H7 (cell line): ENCODE data around the gene MAP3K2. TPM values are rescaled to one million over a fixed set of nuclear protein-coding genes. Genes with fewer than 3 reads are reported as not detected.

Experiments used
- DNase-seq: peaks from one replicate; pipeline ENCODE4 v3.0.0; 2012
- H3K27me3 ChIP-seq: 2 replicates; pipeline ENCODE4 v1.6.0; 2011; ENCODE audit warnings: mild to moderate bottlenecking, low read length; ENCODE audit not compliant: control insufficient read depth, insufficient read depth
- H3K36me3 ChIP-seq: replicated peaks from 2 replicates; pipeline ENCODE4 v1.5.1; 2011; ENCODE audit warnings: low read length; ENCODE audit not compliant: control insufficient read depth, insufficient read depth
- H3K4me3 ChIP-seq: 2 replicates; pipeline ENCODE4 v1.5.1; 2011; ENCODE audit warnings: low read depth, mild to moderate bottlenecking, control low read depth, low read length, moderate library complexity; ENCODE audit not compliant: insufficient read depth
- total RNA-seq: library from RNA; depleted of rRNA; stranded (reverse); fragments of >200 nt; shearing (Covaris generic); gene quantifications from 2 replicates; pipeline ENCODE4 v1.2.3, GENCODE V29; 2014

The MAP3K2 gene
- total RNA-seq, 1 experiment from 2014 or later = 18.0 TPM

- Histone ChIP-seq H3K36me3 (no peaks in the 10 kb centered on the region), H3K4me3 (no peak overlapping the region), H3K27me3 (no peaks in the 10 kb centered on the region)
- DNase-seq = no peak
Observed at GRCh38 chr2:127343277-127343676, 44.5 kb downstream of the MAP3K2 start.

- H3K27me3 ChIP-seq = no peaks in the 10 kb centered on the region
- no peak overlapping the region for H3K4me3 ChIP-seq
- DNase-seq = no peak
- H3K36me3 ChIP-seq = no peaks in the 10 kb centered on the region
Observed at GRCh38 chr2:127342101-127342500, 45.7 kb downstream of the MAP3K2 start.

- no peak for DNase-seq
Observed at GRCh38 chr2:127332335-127332734, 55.4 kb downstream of the MAP3K2 start.

GRCh38 chr2:127330753-127331152, 57.0 kb downstream of the MAP3K2 start:
- no peaks in the 10 kb centered on the region; the same call in none of the 2 replicates for H3K36me3 ChIP-seq
- no peak overlapping the region for H3K4me3 ChIP-seq
- DNase-seq = no peak
- H3K27me3 ChIP-seq = no peaks in the 10 kb centered on the region

More at GRCh38 chr2:127332335-127332734, 55.4 kb downstream of the MAP3K2 start:
- Histone ChIP-seq H3K27me3 (no peaks in the 10 kb centered on the region), H3K36me3 (no peaks in the 10 kb centered on the region; the same call in none of the 2 replicates), H3K4me3 (no peak overlapping the region)

- Histone ChIP-seq H3K36me3 (peaks cover 3% of the 10 kb centered on the region), H3K4me3 (no peak overlapping the region), H3K27me3 (no peaks in the 10 kb centered on the region)
- no peak for DNase-seq
Observed at GRCh38 chr2:127326289-127326945, 61.4 kb downstream of the MAP3K2 start.

- no peak overlapping the region for H3K4me3 ChIP-seq
- peak; percentile 14 for DNase-seq
- H3K36me3 ChIP-seq = peaks cover 5% of the 10 kb centered on the region
- H3K27me3 ChIP-seq = no peaks in the 10 kb centered on the region
Observed at GRCh38 chr2:127324635-127325034, 63.1 kb downstream of the MAP3K2 start.

GRCh38 chr2:127321303-127321702, 66.5 kb downstream of the MAP3K2 start:
- DNase-seq = no peak
- Histone ChIP-seq H3K36me3 (peaks cover 7% of the 10 kb centered on the region), H3K4me3 (no peak overlapping the region), H3K27me3 (no peaks in the 10 kb centered on the region)

- Histone ChIP-seq H3K36me3 (peaks cover 7% of the 10 kb centered on the region), H3K27me3 (no peaks in the 10 kb centered on the region), H3K4me3 (no peak overlapping the region)
- DNase-seq = no peak
Observed at GRCh38 chr2:127320586-127321275, 67.0 kb downstream of the MAP3K2 start.

GRCh38 chr2:127320067-127320466, 67.7 kb downstream of the MAP3K2 start:
- DNase-seq = no peak
- Histone ChIP-seq H3K4me3 (no peak overlapping the region), H3K36me3 (peaks cover 7% of the 10 kb centered on the region), H3K27me3 (no peaks in the 10 kb centered on the region)

- Histone ChIP-seq H3K36me3 (peaks cover 3% of the 10 kb centered on the region), H3K27me3 (no peaks in the 10 kb centered on the region), H3K4me3 (no peak overlapping the region)
- DNase-seq = no peak
Observed at GRCh38 chr2:127314193-127314988, 73.4 kb downstream of the MAP3K2 start.

- DNase-seq = no peak
- Histone ChIP-seq H3K27me3 (no peaks in the 10 kb centered on the region), H3K36me3 (peaks cover 3% of the 10 kb centered on the region), H3K4me3 (no peak overlapping the region)
Observed at GRCh38 chr2:127313406-127313805, 74.4 kb downstream of the MAP3K2 start.

GRCh38 chr2:127310980-127311379, 76.8 kb downstream of the MAP3K2 start:
- Histone ChIP-seq H3K36me3 (peaks cover 4% of the 10 kb centered on the region), H3K4me3 (no peak overlapping the region), H3K27me3 (no peaks in the 10 kb centered on the region)
- no peak for DNase-seq

- Histone ChIP-seq H3K36me3 (peaks cover 4% of the 10 kb centered on the region), H3K27me3 (no peaks in the 10 kb centered on the region), H3K4me3 (no peak overlapping the region)
- no peak for DNase-seq
Observed at GRCh38 chr2:127309468-127309867, 78.3 kb downstream of the MAP3K2 start.

- H3K27me3 ChIP-seq = no peaks in the 10 kb centered on the region
- DNase-seq = no peak
- peaks cover 2% of the 10 kb centered on the region; the same call in 1 of the 2 replicates for H3K36me3 ChIP-seq
- H3K4me3 ChIP-seq = no peak overlapping the region
Observed at GRCh38 chr2:127308586-127309138, 79.1 kb downstream of the MAP3K2 start.
